Kidney (tissue), 14 donors: ENCODE data around the gene ABCF1. TPM values are rescaled to one million over a fixed set of nuclear protein-coding genes. Genes with fewer than 3 reads are reported as not detected.

Source experiments
- DNase-seq, 5 donors: peaks; one replicate each; pipeline ENCODE4 v3.0.0-alpha.2; 2013 to 2020
- FAIRE-seq: peaks from 2 replicates; lab custom pipeline; 2012; peaks lifted over from hg19 to GRCh38; lab: Jason Lieb, UNC
- H3K27ac ChIP-seq, 2 donors: one replicate each; pipeline ENCODE4 v1.7.0; 2013; ENCODE audit warnings: low read depth in 2 of 2, low read length in 2 of 2, inconsistent platforms in 1 of 2
- H3K27me3 ChIP-seq: one replicate; pipeline ENCODE4 v1.7.1; 2013; ENCODE audit warnings: low read length, inconsistent platforms; ENCODE audit not compliant: control insufficient read depth, insufficient read depth
- H3K36me3 ChIP-seq, 3 donors: one replicate each; pipeline versions ENCODE4 v1.7.0 to v1.7.1; 2013; ENCODE audit warnings: low read length in 3 of 3, control low read depth in 1 of 3, inconsistent platforms in 1 of 3; ENCODE audit not compliant: insufficient read depth in 3 of 3, control insufficient read depth in 2 of 3
- H3K4me1 ChIP-seq, 3 donors: one replicate each; pipeline versions ENCODE4 v1.7.0 to v1.7.1; 2013; ENCODE audit warnings: low read length in 3 of 3, inconsistent platforms in 1 of 3, low read depth in 1 of 3; ENCODE audit not compliant: control insufficient read depth in 2 of 3, insufficient read depth in 2 of 3
- H3K4me3 ChIP-seq, 3 donors: one replicate each; pipeline versions ENCODE4 v1.7.0 to v1.8.1; 2013; ENCODE audit warnings: low read length in 3 of 3, control low read depth in 1 of 3, inconsistent platforms in 1 of 3
- H3K9ac ChIP-seq, 3 donors: one replicate each; pipeline versions ENCODE4 v1.7.0 to v1.7.1; 2013; ENCODE audit warnings: low read length in 3 of 3, control low read depth in 1 of 3, inconsistent platforms in 1 of 3
- H3K9me3 ChIP-seq, 3 donors: one replicate each; pipeline versions ENCODE4 v1.7.0 to v1.7.1; 2013; ENCODE audit warnings: low read length in 3 of 3, control low read depth in 1 of 3, inconsistent platforms in 1 of 3; ENCODE audit not compliant: control insufficient read depth in 2 of 3, insufficient read depth in 1 of 3
- intact Hi-C: fragments of 100-400 bp; cut with DNase I; formaldehyde crosslinking; loops from one replicate; pipeline ENCODE4 v1.11.1; 2022
- polyA plus RNA-seq: library from polyadenylated mRNA; stranded (reverse); fragments of 350-450 nt; fragmentation: Illumina TruSeq; extraction: RNeasy Lipid Tissue Mini Kit (QIAGEN cat#74804); gene quantifications from one replicate; pipeline ENCODE4 v1.2.3, GENCODE V29; 2014; ENCODE audit warnings: low read depth, low replicate concordance; ENCODE audit not compliant: insufficient read depth
- total RNA-seq: library from RNA; stranded (reverse); fragmentation: NEBNext Ultra II Directional; extraction: Animal tissue kit (Norgen Biotek cat#: 25700); gene quantifications from one replicate; pipeline ENCODE4 v1.2.1, GENCODE V29; 2021
- TF ChIP-seq, protein P1 (sequence below): IDR thresholded peaks from 3 replicates; pipeline ENCODE4 v1.5.1; 2012; ENCODE audit warnings: mild to moderate bottlenecking, moderate library complexity, borderline replicate concordance; ENCODE audit not compliant: insufficient read depth; ENCODE audit errors: extremely low read depth
- donor health status: control.
- donor health status: control.
- donor health status: control.
- donor health status: control.
- donor health status: control.
- donor health status: DM: yes; HTN: yes; CAD: no.
- donor health status: Normal renal cell carcinoma (clear cell type).

ABCF1 gene
- total and polyA plus RNA-seq, 2 donors from 2014 or later = 32.9 to 47.2 TPM

DNA sequence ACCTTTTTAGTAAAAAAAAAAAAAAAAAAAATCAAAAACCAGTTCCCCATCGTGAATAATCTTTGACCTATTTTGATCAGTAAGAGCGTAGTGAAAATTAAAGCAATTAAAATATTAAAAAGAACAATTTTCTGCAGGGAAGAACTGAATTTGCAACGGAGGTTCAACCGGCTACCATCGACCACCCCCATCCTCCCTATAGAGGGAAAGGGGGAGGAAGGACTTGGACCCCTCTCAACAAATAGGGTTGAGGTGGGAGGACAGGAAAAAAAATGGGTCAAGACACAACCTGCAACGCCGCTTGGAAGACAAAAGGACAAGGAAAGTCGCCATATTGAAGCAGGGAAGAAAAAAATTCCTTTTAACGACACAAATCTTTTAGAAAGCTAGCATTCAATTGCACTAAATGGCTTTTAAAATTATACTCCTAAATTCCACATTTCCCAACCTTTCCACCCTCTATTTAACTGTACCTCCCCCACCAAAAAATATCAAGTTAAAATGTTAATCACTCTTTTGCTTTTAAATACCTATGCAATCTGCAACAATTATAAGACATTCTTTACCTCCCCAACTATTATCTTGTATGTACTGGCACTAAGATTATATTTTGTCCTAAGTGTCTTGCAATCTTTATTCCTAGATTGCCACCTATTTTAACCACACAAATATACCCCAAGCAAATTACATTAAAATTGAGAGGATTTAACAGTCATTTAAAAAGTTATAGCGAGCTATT, 44.1 kb downstream of the ABCF1 start:
- FAIRE-seq (no peak), DNase-seq (peak in 4 of 5 donors; percentile 72 to 94 (median 86))
- TF ChIP-seq, protein P1, sequence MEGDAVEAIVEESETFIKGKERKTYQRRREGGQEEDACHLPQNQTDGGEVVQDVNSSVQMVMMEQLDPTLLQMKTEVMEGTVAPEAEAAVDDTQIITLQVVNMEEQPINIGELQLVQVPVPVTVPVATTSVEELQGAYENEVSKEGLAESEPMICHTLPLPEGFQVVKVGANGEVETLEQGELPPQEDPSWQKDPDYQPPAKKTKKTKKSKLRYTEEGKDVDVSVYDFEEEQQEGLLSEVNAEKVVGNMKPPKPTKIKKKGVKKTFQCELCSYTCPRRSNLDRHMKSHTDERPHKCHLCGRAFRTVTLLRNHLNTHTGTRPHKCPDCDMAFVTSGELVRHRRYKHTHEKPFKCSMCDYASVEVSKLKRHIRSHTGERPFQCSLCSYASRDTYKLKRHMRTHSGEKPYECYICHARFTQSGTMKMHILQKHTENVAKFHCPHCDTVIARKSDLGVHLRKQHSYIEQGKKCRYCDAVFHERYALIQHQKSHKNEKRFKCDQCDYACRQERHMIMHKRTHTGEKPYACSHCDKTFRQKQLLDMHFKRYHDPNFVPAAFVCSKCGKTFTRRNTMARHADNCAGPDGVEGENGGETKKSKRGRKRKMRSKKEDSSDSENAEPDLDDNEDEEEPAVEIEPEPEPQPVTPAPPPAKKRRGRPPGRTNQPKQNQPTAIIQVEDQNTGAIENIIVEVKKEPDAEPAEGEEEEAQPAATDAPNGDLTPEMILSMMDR = no peak
- H3K27ac ChIP-seq = peak overlapping the region; percentile 94 to 99
- peak overlapping the region; percentile 91 to 99 (median 95) for H3K4me3 ChIP-seq
- intact Hi-C loops = no loop called here
- H3K9me3 ChIP-seq = no peaks in the 10 kb centered on the region
- H3K9ac ChIP-seq = peak overlapping the region; percentile 95 to 100 (median 96)
- no peaks in the 10 kb centered on the region for H3K27me3 ChIP-seq
- H3K4me1 ChIP-seq = peaks cover 6 to 44% (median 34%) of the 10 kb centered on the region in 3 donors
- H3K36me3 ChIP-seq = peaks cover 5 to 17% (median 7%) of the 10 kb centered on the region in 3 donors

DNA sequence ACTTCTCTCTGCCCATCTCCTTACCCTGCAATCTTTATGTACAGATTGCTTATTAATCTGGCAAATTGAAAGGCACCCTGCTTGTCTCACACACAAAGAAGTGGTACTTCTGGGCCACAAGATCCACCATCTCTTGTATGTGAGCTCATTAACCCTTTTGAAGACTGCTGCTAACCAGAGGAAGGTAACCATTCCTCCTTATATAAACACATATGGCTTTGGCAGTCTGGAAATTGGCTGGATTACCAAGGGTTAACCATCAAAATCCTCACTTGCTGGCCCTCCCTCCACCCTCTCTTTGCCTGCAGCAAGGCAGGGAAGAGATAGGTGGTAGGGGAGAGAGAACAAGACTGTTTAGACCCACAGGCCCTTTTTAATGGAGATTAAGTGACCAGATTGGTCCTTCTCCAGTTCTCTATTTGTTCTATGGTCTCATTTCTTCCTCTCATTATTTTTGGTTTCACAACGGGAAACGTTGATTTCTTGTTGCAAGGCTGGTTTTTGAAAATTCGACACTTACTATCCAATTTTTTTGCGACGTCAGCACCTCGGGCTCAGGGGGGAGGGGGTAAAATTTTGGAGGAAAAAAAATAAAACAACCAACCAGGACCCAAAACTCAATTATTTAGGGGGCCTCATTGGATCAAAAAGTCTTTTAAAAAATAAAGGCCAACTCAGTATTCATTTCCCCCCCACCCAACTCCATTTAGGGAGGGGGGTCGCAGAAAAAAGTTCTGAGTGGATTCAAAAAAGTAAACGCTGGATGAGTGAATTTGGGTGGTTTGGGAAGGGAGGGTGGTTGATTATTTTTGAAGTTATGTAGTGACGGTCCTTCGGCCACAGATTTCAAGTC, 44.9 kb downstream of the ABCF1 start:
- DNase-seq = peak in 3 of 5 donors; percentile 31 to 72 (median 62)
- peaks cover 5 to 21% (median 7%) of the 10 kb centered on the region in 3 donors for H3K36me3 ChIP-seq
- no peaks in the 10 kb centered on the region for H3K9me3 ChIP-seq
- no peak for FAIRE-seq
- H3K4me1 ChIP-seq = peaks cover 6 to 43% (median 33%) of the 10 kb centered on the region in 3 donors
- intact Hi-C loops = no loop called here
- TF ChIP-seq, protein P1 = no peak
- H3K27me3 ChIP-seq = no peaks in the 10 kb centered on the region
- peak overlapping the region; percentile 95 to 100 (median 96) for H3K9ac ChIP-seq
- peak overlapping the region; percentile 91 to 99 (median 95) for H3K4me3 ChIP-seq
- peak overlapping the region; percentile 94 to 99 for H3K27ac ChIP-seq

- H3K27me3 ChIP-seq = no peaks in the 10 kb centered on the region
- FAIRE-seq = peak; percentile 98
- peak within 1 kb of the TSS; percentile 95 to 100 (median 96) for H3K9ac ChIP-seq
- TF ChIP-seq, protein P1 = no peak
- H3K9me3 ChIP-seq = no peaks in the 10 kb centered on the region
- intact Hi-C loops = no loop called here
- H3K27ac ChIP-seq = peak within 1 kb of the TSS; percentile 98 to 99
- peaks cover 6 to 35% (median 30%) of the 10 kb centered on the region in 3 donors for H3K4me1 ChIP-seq
- peaks cover 5 to 24% (median 7%) of the 10 kb centered on the region in 3 donors for H3K36me3 ChIP-seq
- peak; percentile 100 for DNase-seq
- H3K4me3 ChIP-seq = peak within 1 kb of the TSS; percentile 91 to 99 (median 95)
These were observed 45.7 kb downstream of the ABCF1 start, which contains the start of gene PPP1R10 for GRCh38 chr6:30616811-30617564. PPP1R10 (minus strand) TSS chr6:30617243; CDS start chr6:30609944, 7,299 bp downstream.
